Cortex of kidney (tissue), 1 donor: ENCODE data around the gene MGAT4C.

ENCODE experiments used
- DNase-seq: peaks from one replicate; lab custom pipeline; 2025; lab: John Stamatoyannopoulos, UW

MGAT4C gene

DNA sequence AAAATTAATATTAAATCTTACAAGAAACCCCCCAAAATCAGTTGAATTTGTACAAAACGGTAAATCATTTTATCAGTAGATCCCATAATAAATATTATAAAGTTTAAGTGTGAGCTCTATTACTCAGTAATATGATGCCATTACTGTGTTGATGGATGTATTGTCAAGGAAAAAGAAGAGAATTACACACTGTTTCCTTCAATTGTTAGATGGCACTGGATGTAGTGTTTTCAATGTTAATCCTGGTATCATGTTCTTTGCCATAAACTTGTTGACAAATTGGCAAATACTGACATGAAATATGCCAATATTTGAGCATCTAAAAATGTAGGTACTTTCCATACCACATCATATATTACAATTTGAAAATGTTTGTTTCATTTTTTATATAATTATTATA, 280.5 kb downstream of the MGAT4C start:
- DNase-seq: no peak

- DNase-seq: no peak
Measured at GRCh38 chr12:85971800-85972199, 284.4 kb downstream of the MGAT4C start.

DNA sequence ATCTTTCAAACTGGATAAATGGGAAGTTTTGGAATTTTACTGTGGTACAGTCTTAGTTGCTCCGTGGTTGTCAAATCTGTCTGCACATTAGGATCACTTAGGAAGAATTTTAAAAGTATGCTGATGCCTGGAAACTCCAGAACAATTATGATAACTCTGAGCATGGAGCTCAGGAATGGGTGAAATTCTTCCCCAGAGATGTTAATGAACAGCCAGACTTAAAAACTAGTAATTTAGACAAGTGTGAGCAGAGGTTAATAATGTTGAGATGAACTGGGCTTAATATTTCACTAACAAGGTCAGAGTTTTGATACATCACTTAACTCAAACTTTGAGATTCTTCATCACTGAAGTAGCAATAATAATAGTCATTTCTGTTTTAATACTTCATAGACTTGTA, 287.6 kb downstream of the MGAT4C start:
- no peak for DNase-seq

DNA sequence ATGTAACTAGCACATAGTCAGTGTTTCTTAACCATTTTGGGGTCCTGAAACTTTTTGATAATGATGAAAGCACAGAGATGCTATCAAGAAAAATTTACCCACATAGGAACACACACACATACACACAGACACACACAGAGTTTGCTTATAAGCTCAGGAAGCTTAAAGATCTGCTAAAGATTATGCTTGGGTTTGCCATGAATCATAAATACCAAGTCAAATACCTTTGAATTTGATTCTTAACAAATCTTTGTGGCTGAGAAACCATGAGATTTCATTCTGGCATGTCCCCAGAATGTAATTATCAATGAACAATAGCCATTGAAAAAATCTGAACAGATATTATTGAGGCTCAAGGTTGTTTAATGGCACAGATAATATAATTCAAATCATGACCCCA, 292.9 kb downstream of the MGAT4C start:
- DNase-seq: no peak

DNA sequence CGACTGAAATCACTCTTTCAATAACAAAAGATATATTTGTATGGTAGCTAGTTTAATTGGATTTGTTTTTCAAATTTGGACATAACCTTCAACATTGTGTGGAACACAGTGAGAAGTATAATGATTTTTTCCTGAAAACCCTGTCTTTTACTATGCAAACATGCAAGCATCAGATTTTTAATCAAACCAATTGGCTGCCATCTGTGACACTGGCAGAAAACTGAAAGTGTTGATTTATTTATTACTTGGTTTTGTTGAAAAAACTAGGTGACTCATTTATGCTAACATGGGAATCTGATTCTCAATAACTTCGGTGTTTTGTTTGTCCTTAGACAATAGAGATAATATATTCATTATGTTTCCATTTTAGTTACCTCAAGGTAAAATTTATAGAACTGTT, 300.1 kb downstream of the MGAT4C start:
- DNase-seq: no peak

GRCh38 chr12:85955127-85955526, 301.1 kb downstream of the MGAT4C start:
- no peak for DNase-seq

- no peak for DNase-seq
Measured at GRCh38 chr12:85951823-85952222, 304.4 kb downstream of the MGAT4C start.

- no peak for DNase-seq
Measured at GRCh38 chr12:85949253-85949652, 306.9 kb downstream of the MGAT4C start.

DNA sequence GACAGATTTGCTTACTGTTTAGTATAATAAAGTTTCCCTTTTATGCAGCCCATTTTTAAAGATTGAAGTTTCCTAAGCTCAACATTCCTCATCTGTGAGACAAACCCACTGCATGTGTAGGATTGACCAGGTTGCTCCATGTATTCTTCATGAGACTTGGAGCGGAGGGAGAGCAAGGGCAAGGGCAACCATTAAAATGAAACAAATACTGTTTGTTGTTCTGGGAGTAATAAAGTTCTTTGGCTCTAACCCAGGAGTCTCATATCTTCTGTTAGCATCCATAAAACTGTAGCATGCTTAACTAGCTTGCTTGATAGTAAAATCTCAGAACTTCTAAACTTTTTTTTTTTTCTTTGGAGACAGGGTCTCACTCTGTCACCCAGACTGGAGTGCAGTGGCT, 307.9 kb downstream of the MGAT4C start:
- DNase-seq: no peak

- DNase-seq: no peak
Measured at GRCh38 chr12:85947286-85947685, 308.9 kb downstream of the MGAT4C start.

- no peak for DNase-seq
Measured at GRCh38 chr12:85946375-85946774, 309.8 kb downstream of the MGAT4C start.

- DNase-seq: no peak
Measured at GRCh38 chr12:85927166-85927565, 329.0 kb downstream of the MGAT4C start.

DNA sequence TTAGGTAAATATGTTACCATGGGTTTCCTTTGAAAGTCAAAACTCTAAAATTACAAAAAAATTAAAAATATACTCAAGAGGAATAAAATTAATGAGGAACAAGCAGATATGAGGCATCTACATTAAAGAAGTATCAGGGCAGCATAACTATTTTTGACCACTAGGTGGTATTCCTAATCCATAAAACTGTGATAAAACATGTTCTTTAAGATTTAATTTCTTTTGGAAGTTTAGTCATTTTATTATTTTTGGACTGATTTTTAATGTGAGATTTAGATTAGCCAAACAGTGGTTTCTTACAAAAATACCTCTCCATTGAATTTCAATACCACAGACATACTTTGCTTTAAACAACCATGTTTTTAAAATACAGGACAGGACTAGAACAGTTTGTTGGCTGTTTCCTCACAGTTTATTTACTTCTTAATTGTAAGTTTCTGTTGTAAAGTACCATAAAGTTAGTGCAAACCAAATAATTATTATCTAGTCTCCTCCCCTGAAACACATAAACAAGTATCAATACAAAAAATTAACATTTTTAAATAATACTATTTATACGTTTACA, 332.3 kb downstream of the MGAT4C start:
- DNase-seq: no peak

GRCh38 chr12:85920324-85920947, 335.8 kb downstream of the MGAT4C start:
- DNase-seq: no peak
